ENCODE measurements around the gene FOXL2. TPM values are rescaled to one million over a fixed set of nuclear protein-coding genes. Genes with fewer than 3 reads are reported as not detected.

FOXL2 gene
- total and polyA plus RNA-seq, 2 of the 13 experiments (the other 11 are each of a cell fraction or from before 2014, with no cell fraction given), result not detected

- Histone ChIP-seq H3K79me2 (ENCODE audit: insufficient read depth, low read length) (no peaks in the 10 kb centered on the region), H3K9me3 (ENCODE audit: low read length) (no peaks in the 10 kb centered on the region), H4K20me1 (ENCODE audit: insufficient read depth, low read length) (no peaks in the 10 kb centered on the region), H2AFZ (ENCODE audit: low read length) (no peak overlapping the region), H3K27me3 (ENCODE audit: control insufficient read depth in 1 of 2, insufficient read depth in 2 of 2, low read length in 2 of 2) (no peaks in the 10 kb centered on the region; a peak in 1 of 5 replicates), H3K4me2 (ENCODE audit: low read depth, low read length) (no peak overlapping the region), H3K27ac (ENCODE audit: extremely low read length, insufficient read depth, low read length) (no peak overlapping the region), H3K9ac (ENCODE audit: insufficient read depth, low read depth, low read length) (no peak overlapping the region), H3K36me3 (replicated peaks in 1 of 2; ENCODE audit: control insufficient read depth in 1 of 2, insufficient read depth in 2 of 2, low read length in 2 of 2) (no peaks in the 10 kb centered on the region), H3K4me1 (ENCODE audit: insufficient read depth, low read length) (no peaks in the 10 kb centered on the region), H3K4me3 (replicated peaks in 1 of 3; ENCODE audit: insufficient read depth in 1 of 3, low read depth in 2 of 3, low read length in 3 of 3) (no peak overlapping the region)
- ChIA-PET CTCF (ENCODE audit: low intra/inter-chr PET ratio, low total read pairs) (no interaction called here), POLR2A (interaction anchor here (1.0 kb wide), 1 partner anchor 13 kb away, joined by 3 read pairs; no protein-coding TSS in a partner anchor)
- DNase-seq (ENCODE audit: low spot score) (no peak), ATAC-seq (no peak), FAIRE-seq (no peak)
- no peak for TF ChIP-seq REL (CRISPR knock-in tag; conservative IDR thresholded peaks at IDR 0.05)
- no peak for TF ChIP-seq TARDBP (CRISPR knock-in tag; IDR thresholded peaks at IDR 0.05)
- TF ChIP-seq ATF4 (CRISPR knock-in tag; IDR thresholded peaks at IDR 0.05), result peak in 1 of 2 experiments; percentile 61; a peak in 1 of 4 replicates
- no peak for TF ChIP-seq MBD4 (IDR thresholded peaks at IDR 0.05; ENCODE audit: borderline replicate concordance, low read length)
- no peak for TF ChIP-seq PCBP2 (optimal IDR thresholded peaks at IDR 0.05; ENCODE audit: low read depth, low read length, poor library complexity, severe bottlenecking)
- no peak for TF ChIP-seq DR1 (CRISPR knock-in tag; IDR thresholded peaks at IDR 0.05)
- TF ChIP-seq TBP (CRISPR knock-in tag; IDR thresholded peaks at IDR 0.05), result no peak
- TF ChIP-seq ATF7 (IDR thresholded peaks at IDR 0.05), result no peak; the same call in 1 of the 2 replicates
- TF ChIP-seq ATF7 (CRISPR knock-in tag; IDR thresholded peaks at IDR 0.05), result no peak
- TF ChIP-seq CEBPB (IDR thresholded peaks at IDR 0.05; ENCODE audit: borderline replicate concordance, low read depth, low read length), result peak; percentile 85
- peak; percentile 62 for TF ChIP-seq CEBPG (CRISPR knock-in tag; IDR thresholded peaks at IDR 0.05)
- no peak for TF ChIP-seq NFATC3 (CRISPR knock-in tag; IDR thresholded peaks at IDR 0.05)
- no peak for TF ChIP-seq ZNF484 (CRISPR knock-in tag; IDR thresholded peaks at IDR 0.05; ENCODE audit: borderline replicate concordance, low read depth)
- no TSS peak for BruUV-seq (replicated peaks)
- intact Hi-C loops (cut with micrococcal nuclease; ENCODE audit: unreplicated experiment), result no loop called here
- 0% methylated on average over 1 of the region's 1 CpG for WGBS (ENCODE audit: low lambda C conversion rate)
- in situ Hi-C loops (cut with HindIII; ENCODE audit: extremely low pct_ligation_motif_present, low pct_unique_long_range_greater_than_20kb), result no loop called here
These were observed 44.8 kb downstream of the FOXL2 start for GRCh38 chr3:138902171-138902570.
